COR-L47 (cell line): Measurements from ENCODE around the gene CST5.
"Not testable (repeated sequence)": the region's sequence is repeated elsewhere in the genome, so short reads cannot be mapped to it uniquely, and the experiment has no call there.

Experiments
- DNase-seq: peaks from one replicate; lab custom pipeline; 2025; lab: John Stamatoyannopoulos, UW

The CST5 gene

GRCh38 chr20:23841693-23842092 is 37.9 kb downstream of the CST5 start:
- DNase-seq = no peak

GRCh38 chr20:23835716-23836115 is 43.8 kb downstream of the CST5 start:
- DNase-seq = no peak

GRCh38 chr20:23832775-23833513 is 46.6 kb downstream of the CST5 start:
- DNase-seq = no peak

GRCh38 chr20:23831961-23832360 is 47.6 kb downstream of the CST5 start:
- DNase-seq = not testable (repeated sequence)

GRCh38 chr20:23826541-23827021 is 53.0 kb downstream of the CST5 start, which contains the start of gene CST2:
CST2 (minus strand) TSS chr20:23826729; CDS start chr20:23826660, 69 bp downstream.
- no peak for DNase-seq
